GM21786 (cell line): ENCODE measurements around the gene INSC.

Source experiments
- ATAC-seq: cut with Tn5 transposase; IDR thresholded peaks from one replicate; pipeline ENCODE4 v1.9.1; 2021; ENCODE audit not compliant: unreplicated experiment

The INSC gene

DNA sequence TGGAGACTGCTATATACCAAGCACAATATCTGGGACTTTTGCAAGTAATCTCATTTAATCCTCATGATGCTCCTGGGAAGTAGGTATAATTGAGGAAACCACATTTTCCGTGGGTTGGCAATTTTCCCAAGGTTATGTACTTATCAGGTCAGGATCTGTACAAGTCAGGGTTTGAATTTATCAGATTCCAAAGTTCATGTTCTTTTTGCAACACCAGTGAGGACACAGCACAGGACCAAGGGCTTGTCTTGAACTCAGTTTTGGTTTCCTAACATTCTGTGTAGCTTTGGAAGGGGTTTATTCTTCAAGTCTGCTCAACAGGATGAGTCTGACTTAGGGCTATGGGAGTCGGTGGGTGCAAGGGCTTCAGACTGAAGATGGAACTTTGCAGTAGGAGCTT lies 30.4 kb downstream of the INSC start:
- ATAC-seq: no peak

DNA sequence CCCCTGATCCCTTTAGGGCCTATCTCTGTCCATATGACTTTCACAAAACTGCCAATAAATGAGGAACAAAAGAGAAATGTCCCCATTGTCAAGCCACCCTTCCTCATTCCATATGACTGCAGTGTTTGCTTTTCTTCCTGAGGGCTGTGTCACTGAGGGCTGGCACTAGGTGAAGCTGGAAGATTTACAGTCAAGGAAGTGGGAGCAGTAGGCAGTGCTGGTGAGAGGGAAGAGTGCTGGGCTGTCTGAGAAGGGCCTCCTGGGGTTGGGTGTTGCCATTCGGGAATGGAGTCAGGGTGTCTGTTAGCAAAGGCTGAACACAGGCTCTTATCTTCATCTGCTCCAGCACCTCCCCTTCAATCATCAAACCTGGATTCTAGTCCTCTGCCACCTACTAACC lies 30.9 kb downstream of the INSC start:
- no peak for ATAC-seq

DNA sequence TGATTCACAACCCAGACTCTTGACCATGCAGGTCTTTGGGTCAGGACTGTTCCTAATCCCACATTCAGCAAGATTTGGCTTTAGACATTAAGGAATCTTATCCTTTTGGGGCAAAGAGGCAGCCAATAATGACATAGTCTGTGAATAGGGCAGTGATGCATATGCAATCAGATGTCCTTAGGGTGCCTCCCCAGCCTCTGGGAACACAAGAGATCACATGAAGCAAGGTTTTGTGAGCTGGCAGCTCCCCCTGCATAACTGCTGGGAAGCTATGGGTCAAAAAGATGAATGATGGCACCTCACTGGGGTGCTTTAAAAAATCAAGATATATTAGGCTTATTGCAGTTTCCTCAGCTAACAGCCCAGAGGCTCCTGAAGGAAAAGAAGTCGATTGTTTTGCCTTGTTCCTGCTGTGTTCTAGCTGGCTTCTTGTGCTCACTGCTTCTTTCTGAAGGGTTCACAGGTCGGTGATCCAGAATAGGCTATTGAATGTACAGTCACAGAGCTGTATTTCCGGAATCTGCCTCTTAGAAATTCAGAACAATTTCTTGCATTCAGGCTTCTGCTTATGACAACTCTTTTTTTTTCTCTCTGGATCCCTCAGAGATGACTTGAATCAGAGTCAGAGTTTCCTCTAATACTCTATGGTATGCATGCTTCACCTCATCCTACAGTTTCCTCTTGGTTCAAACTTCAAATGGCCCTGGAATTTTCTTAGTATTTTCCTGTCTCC lies 31.7 kb downstream of the INSC start:
- no peak for ATAC-seq

DNA sequence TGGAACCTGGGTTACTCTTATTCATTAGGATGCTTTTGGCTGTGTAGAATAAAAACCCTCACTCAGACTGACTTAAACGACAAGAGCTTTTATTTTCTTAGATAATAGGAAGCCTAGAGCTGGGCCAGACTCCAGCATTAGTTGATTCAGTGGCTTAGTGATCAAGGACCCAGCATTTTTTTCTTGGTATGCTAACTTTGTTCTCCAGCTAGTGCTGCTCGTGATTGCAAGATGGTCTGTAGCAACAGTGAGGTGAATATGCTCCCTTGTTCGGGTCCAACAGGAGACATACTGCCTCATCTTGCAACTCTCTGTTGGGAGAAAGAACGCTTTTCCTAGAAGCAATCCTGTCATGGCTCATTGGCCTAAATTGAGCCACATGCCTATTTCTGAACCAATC lies 33.4 kb downstream of the INSC start:
- no peak for ATAC-seq

DNA sequence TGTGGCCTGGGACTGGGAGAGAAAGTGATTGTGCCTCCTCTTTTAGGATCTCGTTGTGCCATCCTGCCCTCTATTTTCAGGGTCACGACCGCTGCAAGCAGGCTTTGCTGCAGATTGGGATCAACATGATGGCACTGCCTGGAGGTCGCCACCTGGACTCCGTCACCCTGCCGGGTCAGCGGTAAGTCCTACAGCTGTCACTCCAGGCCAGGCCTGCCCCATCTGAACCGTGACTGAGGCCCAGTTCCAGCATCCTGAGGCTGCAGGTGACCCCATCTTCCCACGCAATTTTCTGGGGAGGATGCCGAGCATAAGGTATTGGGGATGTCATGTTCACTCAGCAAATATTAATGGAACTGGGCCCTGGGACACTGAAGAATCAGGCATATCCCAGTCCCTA lies 34.3 kb downstream of the INSC start:
- ATAC-seq: no peak

DNA sequence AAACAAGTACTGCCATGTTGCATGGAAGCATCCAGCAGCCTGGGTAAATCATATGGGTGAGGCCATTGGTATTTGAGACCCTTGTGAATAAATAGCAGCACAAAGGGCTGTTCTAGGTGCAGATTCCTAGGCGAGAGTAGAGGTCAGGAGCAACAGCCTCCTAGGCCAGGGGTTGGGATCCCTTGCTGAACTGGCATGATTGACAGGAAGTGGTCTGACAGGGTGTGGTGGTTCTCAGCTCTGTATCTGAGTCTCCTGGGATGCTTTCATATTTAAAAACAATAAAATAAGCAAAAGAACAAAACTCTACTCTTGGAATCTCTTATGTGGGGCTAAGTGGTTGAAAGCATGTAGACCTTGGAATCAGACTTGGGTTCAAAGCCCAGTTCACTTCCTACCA lies 35.8 kb downstream of the INSC start:
- ATAC-seq: no peak

DNA sequence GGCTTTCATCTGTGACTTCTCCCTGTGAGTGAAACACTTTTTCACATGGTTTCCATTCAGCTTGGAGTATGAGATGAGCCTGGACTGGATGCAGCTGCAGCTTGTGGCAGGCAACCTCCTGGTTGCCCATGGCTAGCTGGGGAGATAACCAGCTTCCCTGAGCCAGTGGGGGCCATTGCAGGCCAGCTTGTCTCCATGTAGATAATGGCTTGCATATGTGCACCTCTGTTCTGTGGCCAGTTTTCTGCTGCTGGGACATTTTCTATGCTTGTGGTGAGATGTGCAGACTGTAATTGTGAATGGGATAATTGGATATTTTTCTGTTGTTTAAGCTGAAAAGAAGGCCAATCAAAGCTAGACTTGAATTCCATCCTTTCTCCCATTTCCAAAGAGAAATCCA lies 38.5 kb downstream of the INSC start:
- no peak for ATAC-seq

DNA sequence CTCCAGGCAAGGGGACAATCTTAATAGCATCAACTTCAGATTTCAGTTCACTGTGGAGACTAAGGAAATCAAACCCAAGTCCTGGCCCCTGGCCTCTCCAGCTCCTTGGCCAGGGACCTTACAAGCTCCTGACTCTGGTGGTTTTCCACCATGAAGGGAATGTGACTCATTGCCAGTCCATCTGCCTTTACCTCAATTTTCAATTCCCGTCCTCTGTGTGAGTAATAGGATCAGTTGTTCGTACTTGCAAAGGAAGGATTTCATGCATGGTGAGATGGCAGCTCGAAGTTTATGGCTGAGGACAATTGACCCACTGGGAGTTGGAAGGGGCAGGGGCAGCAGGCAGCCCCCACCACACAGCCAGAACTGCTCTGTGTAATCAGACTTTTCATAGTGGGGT lies 42.5 kb downstream of the INSC start:
- ATAC-seq: no peak

DNA sequence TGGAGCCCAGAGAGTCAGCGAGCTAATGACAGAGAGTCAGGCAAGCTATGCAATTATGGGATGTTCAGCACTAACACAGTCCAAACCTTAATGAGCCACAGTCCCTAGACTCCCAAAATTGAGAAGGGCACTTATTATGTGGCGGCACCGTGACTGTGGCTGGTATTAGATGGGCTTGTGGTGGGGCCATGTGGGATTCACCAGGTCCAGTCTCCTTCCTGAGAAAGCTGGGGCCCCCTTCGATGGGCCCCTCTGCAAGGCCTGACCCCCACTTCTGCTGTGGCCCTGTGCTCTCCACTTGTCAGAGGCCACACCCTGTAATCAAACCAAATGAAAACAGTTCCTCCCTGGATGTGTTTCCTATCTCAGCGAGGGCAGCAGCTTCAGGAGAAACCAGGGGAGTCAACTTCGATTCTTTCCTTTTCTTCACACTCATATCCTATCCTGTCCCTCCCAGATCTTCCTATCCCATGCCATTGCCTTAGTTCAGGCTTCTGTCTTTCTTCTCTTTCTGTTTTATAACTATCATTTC lies 42.9 kb downstream of the INSC start:
- ATAC-seq: no peak

DNA sequence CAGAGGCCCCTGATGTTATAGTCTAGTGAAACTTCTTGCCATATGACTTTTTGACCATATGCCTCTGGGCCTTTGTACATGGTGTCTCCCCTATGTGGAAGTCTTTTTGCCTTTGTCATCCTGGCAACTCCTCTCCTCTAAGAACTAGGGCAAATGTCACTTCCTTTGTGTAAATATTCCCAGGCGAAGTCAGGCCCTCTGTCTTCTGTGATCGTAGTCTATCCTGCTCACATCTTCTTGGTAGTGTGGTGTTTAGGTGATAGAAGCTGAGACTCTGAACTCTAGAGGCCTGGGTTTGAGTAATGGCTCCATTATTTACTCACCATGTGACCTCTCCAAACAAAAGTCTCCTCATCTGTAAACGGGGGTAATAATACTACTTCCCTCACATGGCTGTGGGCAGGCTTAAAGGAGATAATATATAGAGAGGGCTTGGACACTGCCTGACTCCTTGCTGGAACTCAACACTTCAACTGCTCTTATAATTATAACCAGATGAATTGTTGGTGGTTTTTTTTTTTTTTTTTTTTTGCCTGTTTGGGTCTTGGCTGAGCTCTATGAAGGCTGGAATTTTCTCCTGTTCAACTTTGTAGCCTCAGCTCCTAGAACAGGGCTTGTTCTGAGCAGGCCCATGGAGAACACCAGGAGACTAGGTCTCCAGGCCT lies 43.8 kb downstream of the INSC start:
- no peak for ATAC-seq

DNA sequence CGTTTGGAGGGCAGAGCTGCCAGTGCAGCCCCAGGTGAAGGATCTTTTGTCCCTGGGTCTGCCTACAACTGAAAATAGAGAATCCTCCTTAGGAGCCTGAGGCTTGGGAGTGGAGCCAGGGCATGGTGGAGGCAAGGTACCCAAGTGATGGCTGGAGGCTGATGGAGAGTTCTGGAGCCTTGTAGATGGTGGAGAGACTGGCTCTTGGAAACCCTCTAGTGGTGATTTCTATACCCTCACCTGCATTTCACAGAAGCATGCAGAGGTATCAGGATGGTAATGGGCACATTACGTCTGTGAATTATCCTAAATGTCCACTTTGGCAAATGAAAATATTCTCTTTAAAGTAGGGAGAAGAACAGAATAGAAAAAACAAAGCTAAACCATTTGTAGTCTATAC lies 44.4 kb downstream of the INSC start:
- ATAC-seq: peak; percentile 84

DNA sequence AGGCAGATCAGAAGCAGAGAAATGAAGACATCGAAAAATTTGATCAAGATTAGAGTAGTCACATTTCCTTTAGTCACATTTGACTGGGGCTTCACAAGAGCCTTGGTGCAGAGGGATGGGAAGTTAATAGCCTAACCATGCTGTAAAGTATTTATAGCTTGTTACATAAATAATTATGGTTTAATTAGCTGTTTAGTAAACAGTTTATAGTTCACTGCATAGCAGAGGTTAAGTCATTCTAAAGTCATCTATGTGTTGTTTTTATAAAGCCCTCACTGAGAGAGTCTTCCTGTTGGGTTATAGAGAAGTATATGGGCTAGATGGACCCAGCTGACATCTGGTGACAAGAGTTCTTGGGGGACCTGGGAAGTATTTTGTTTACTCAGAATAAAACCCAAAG lies 47.1 kb downstream of the INSC start:
- no peak for ATAC-seq

DNA sequence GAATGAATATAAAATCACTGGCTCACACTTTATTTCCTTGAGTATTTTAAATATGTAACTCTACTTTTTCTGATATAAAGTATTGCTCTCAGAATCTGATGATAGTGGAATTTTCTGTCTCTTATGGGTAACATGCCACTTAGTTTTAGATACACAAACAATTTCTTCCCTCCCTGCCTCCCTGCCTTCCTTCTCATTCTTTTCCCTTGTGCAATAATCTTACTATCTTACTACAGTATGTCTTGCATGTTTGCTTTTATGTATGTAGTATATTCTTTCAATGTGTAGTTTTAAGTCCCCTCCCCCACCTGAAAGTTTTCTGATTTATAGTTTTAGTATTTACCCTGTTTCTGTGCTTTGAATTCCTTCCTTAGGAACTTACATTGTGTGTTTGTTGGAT lies 48.4 kb downstream of the INSC start:
- ATAC-seq: no peak

DNA sequence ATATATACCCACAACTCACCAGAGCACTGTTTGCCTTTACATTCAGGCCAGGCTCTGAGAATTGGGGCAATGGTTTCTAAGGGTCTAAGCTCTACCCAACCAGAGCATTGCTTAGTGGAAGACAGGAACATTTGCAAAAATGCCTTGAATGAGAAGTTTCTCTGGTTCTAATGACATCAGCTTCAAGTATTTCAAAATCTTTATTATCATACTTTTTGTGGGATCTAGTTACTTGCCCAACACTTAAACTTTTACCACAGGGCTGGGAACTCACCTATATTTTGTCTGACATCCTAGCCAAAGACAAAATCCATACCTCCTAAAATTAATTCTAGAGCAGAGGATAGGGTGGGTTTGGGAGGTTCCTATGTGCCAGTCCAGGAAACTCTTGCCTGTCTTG lies 51.5 kb downstream of the INSC start:
- no peak for ATAC-seq

DNA sequence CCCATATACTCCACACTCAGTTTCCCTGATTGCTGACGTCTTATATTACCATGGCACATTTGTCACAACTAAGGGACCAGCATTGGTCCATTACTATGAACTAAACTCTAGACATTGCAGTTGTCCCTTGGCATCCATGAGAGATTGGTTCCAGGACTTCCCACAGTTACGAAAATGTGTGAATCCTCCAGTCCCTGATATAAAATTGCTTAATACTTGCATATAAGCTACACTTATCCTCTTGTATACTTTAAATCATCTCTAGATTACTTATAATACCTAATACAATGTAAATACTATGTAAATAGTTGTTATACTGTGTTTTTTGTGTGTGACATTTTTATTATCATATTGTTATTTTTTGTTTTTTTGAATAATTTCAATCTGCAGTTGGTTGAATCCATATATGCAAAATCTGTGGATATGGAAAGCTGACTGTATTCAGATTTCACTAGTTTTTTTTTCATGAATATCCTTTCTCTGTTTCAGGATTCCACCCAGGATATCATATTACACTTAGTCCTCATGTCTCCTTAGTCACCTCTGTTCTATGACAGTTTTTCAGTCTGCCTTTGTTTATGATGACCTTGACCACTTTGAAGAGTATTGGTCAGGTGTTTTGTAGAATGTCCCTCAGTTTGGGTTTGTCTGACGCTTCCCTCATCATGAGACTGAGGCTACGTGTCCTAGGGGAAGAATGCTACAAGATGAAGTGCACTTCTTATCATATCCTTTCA lies 55.3 kb downstream of the INSC start:
- ATAC-seq: no peak

DNA sequence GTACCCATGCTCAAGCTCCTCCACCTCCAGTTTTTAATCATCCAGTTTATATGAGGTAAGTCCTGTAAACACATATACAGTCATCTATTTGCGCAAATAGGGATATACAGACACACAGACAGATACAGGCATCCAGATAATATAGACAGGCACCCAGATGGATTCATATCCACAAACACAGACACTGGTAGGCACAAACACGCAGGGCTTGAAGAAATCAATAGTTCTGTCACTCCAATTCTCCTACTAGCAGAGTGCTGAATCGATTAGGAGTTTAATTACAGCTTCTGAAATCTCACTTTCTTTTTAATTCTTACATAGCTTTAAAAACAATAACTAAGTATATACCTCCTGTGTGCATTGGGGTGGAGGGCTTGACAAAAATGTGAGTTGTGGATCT lies 56.0 kb downstream of the INSC start:
- ATAC-seq: no peak

DNA sequence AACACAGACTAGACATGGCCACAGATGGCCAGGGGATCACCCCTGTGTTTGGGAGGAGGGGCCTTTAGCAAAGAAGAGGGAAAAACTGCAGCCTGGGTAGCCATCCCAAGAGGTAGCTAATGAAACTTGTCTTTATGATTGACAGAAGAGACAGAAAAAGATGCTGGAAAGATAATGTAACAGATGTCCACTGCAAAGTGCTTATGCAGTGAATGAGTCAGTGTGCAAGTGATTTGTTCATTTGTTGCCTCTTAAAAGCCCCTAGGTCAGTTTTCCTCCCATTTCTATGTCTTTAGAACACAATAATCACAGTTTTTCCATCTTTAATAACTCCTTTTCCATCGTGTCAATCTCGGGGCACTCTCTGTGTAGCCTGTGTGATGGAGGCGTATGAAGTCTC lies 57.2 kb downstream of the INSC start:
- no peak for ATAC-seq

DNA sequence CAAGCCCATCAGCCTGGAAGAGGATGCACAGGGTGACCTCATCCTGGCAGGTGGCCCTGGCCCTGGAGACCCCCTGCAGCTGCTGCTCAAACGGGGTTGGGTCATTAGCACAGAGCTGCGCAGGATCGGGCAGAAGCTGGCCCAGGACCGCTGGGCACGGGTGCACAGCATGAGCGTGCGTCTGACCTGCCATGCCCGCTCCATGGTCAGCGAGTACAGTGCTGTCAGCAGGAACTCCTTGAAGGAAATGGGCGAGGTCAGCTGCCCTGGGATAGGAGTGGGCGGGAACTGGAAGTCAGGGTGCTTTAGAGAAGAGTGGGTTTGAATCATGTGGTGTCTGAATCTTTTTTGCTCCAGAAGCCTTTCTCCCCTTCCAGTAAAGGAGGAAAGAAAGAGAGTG lies 61.1 kb downstream of the INSC start:
- no peak for ATAC-seq

DNA sequence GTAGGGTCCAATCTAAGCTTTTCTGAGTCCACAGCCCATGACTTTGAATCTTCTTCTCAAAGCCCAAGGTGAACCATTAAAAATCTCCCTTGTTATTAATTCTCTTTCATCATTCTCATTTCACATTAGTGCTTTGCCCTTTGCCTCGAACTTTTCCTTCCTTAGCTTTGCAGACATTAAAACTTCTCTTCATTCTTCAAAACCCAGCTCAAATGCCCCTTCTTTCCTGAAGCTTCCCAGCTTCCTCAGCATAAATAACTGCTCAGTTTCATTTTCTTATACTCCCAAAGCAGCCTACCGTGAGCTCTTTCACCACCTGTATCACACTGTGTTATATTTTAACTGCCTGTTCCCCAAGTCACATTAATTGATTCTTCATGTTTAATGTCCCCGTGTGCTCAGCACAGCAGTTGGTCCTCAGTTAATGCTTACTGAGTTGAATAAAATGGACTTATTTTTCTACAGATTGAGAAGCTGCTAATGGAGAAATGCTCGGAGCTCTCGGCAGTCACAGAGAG lies 62.0 kb downstream of the INSC start:
- ATAC-seq: no peak

DNA sequence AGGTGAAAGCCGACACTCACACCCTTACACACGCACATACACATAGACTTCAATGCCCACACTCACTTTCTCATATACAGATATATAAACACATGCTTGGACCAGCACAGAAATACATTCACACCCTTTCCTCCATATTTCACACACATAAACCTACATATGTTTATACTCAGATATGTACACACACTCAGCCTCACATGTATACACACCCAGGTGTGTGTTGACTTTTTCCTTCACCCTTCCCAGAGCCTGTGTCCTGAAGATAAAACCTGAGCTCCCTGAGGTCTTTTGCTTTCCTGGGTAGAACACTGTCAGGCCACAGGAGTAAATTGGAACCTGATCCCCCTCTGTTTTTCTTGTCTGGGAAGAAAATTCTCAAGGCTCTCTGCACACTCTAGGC lies 62.8 kb downstream of the INSC start:
- ATAC-seq: no peak

DNA sequence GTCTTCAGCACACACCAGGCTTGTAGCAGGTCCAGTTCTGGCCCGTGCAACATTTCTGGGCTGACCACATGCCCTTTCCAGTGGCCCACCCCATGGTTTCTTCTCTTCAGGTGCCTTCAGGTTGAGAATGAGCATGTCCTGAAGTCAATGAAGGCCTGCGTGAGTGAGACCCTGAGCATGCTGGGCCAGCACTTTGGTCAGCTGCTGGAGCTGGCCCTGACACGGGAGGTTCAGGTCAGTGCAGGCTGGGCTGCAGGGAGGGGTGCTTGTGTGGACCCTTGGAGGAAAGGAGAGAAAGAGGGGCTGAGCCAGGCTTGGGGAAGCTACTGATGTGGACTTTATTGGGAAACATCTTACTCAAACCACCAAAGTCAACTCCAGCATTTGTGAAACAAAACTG lies 63.5 kb downstream of the INSC start:
- ATAC-seq: no peak

DNA sequence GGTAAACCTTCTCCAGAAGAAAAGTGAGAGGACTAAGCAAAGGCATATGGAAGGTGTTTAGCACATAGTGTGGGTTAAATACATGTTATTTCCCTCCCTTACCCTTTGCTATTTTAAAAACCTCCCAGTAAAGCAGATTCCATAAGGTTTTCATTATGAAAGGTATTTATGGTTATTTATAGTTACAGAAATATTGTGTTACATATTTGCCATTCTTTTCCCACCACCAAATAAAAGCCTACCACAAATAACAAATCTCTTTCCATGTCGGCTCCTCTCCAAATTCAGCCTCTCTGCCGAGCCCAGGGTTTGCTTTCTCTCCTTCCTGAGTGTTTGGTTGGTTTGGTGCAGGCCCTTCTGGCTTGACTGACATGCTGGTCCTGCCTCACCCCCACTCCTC lies 64.4 kb downstream of the INSC start:
- ATAC-seq: no peak
